ENCODE data around the gene SEMA4G. TPM values are rescaled to one million over a fixed set of nuclear protein-coding genes. Genes with fewer than 3 reads are reported as not detected.
A peak's percentile ranks its signal among the peaks of the same experiment; 100 is the strongest.

SEMA4G gene
- total and polyA plus RNA-seq, 2 of the 8 experiments (the other 6 are each of a cell fraction or from before 2014, with no cell fraction given) = 7.1 to 18.2 TPM

GRCh38 chr10:100996678-100997359 lies 27.5 kb downstream of the SEMA4G start:
- peak overlapping the region; percentile 68 for H2BK12ac ChIP-seq (ENCODE audit: low read depth, low read length)
- H3K14ac ChIP-seq (ENCODE audit: insufficient read length) = no peak overlapping the region
- peak overlapping the region in 3 of 4 experiments; percentile 60 to 70 (median 67); a peak in 5 of 7 replicates for H3K9ac ChIP-seq (replicated peaks in 1 of 4; ENCODE audit: extremely low read depth in 1 of 4, low read depth in 3 of 4, low read length in 3 of 4)
- H3K23ac ChIP-seq (ENCODE audit: insufficient read length) = no peak overlapping the region
- H3K36me3 ChIP-seq (ENCODE audit: control insufficient read depth in 2 of 4, insufficient read depth in 4 of 4, low read length in 3 of 4) = peaks cover 10 to 23% (median 12%) of the 10 kb centered on the region in 4 experiments; a peak in 7 of 8 replicates
- H2AFZ ChIP-seq (ENCODE audit: low read length) = peak overlapping the region; percentile 8; the same call in 1 of the 2 replicates
- ChIA-PET CTCF (ENCODE audit: partially characterized antibody) (interaction anchor here (0.6 to 26.8 kb wide), 25 partner anchors 10 to 590 kb away, joined by 3 to 464 read pairs (median 4); partner anchors contain the start of genes HIF1AN, MRPL43, PDZD7 and SEMA4G), POLR2A (ENCODE audit: partially characterized antibody) (interaction anchor here (1.1 to 12.6 kb wide), 7 partner anchors 9 to 84 kb away, joined by 3 to 143 read pairs (median 6); partner anchors contain the start of genes MRPL43, PDZD7, SFXN3 and SLF2)
- peak overlapping the region; percentile 88; the same call in 1 of the 2 replicates for H4K8ac ChIP-seq (ENCODE audit: extremely low read depth, insufficient read depth, low read length)
- peak overlapping the region; percentile 51; the same call in 1 of the 2 replicates for H3K27ac ChIP-seq (ENCODE audit: low read depth, low read length)
- FAIRE-seq = no peak
- H3K4me2 ChIP-seq (ENCODE audit: insufficient read depth in 1 of 2, low read depth in 2 of 2, low read length in 2 of 2) = peak overlapping the region; percentile 93 to 99
- peak overlapping the region; percentile 93 for H3K18ac ChIP-seq (ENCODE audit: extremely low read depth, low read length)
- H3K56ac ChIP-seq (replicated peaks; ENCODE audit: insufficient read length, low read depth, low read length) = peak overlapping the region; percentile 94
- no peaks in the 10 kb centered on the region for H3K27me3 ChIP-seq (replicated peaks in 1 of 4; ENCODE audit: control insufficient read depth in 3 of 4, extremely low read depth in 1 of 4, insufficient read depth in 3 of 4, low read length in 3 of 4)
- DNase-seq (ENCODE audit: low read depth in 1 of 2, low spot score in 2 of 2) = peak in 1 of 2 experiments; percentile 83
- H3K79me2 ChIP-seq (ENCODE audit: control insufficient read depth in 1 of 2, insufficient read depth in 2 of 2, low read length in 2 of 2) = peaks cover 0 to 23% of the 10 kb centered on the region in 2 experiments; a peak in 2 of 4 replicates
- 9% methylated on average over 18 of the region's 46 CpGs; no CpG with 5 or more reads in 1 of the 2 experiments for WGBS, 2 experiments (ENCODE audit: extremely low coverage in 1 of 2, insufficient coverage in 1 of 2, insufficient read length in 1 of 2, insufficient replicate concordance in 2 of 2, low coverage in 1 of 2, low lambda C conversion rate in 2 of 2, missing lambda C conversion rate in 1 of 2)
- H3K4ac ChIP-seq (replicated peaks; ENCODE audit: insufficient read length, low read depth, low read length) = peak overlapping the region; percentile 80
- peaks cover 17% of the 10 kb centered on the region for H3K23me2 ChIP-seq (ENCODE audit: low read depth, low read length)
- H3K9me3 ChIP-seq (ENCODE audit: insufficient read depth in 2 of 2, low read depth in 1 of 2, low read length in 1 of 2) = no peaks in the 10 kb centered on the region
- H2AK5ac ChIP-seq (ENCODE audit: low read depth, low read length) = peak overlapping the region; percentile 28; the same call in 1 of the 2 replicates
- H4K91ac ChIP-seq (replicated peaks; ENCODE audit: insufficient read length, low read length) = peak overlapping the region; percentile 69
- H2BK5ac ChIP-seq (ENCODE audit: low read depth, low read length) = peak overlapping the region; percentile 98
- H2BK20ac ChIP-seq (ENCODE audit: low read length) = no peak overlapping the region
- H3K4me3 ChIP-seq (ENCODE audit: extremely low read depth in 1 of 4, insufficient read depth in 2 of 4, low read depth in 3 of 4, low read length in 4 of 4) = peak overlapping the region; percentile 75 to 90 (median 76)
- H4K20me1 ChIP-seq (replicated peaks in 1 of 2; ENCODE audit: control insufficient read depth in 1 of 2, insufficient read depth in 2 of 2, low read length in 2 of 2) = peaks cover 0 to 7% of the 10 kb centered on the region in 2 experiments
- no peaks in the 10 kb centered on the region; the same call in none of the 2 replicates for H3K79me1 ChIP-seq (ENCODE audit: low read depth, low read length)
- peak overlapping the region; percentile 61; the same call in 1 of the 2 replicates for H2BK15ac ChIP-seq (ENCODE audit: low read length)
- peak overlapping the region; percentile 77 for H4K5ac ChIP-seq (ENCODE audit: insufficient read length, low read depth, low read length)
- peaks cover 4 to 23% (median 14%) of the 10 kb centered on the region in 4 experiments for H3K4me1 ChIP-seq (replicated peaks in 1 of 4; ENCODE audit: control insufficient read depth in 3 of 4, insufficient read depth in 4 of 4, low read length in 3 of 4)
- H2BK120ac ChIP-seq (replicated peaks; ENCODE audit: low read depth, low read length) = peak overlapping the region; percentile 39
- TF ChIP-seq POLR2A (IDR thresholded peaks at IDR 0.05; ENCODE audit: control extremely low read depth in 1 of 2, low read depth in 2 of 2, low read length in 2 of 2) (peak in 1 of 2 experiments; percentile 68; a peak in 2 of 3 replicates), SIRT6 (IDR thresholded peaks at IDR 0.05; ENCODE audit: low read length) (no peak)

Measured in H1 (cell line).